OCI-M2 (cell line): Measurements from ENCODE around the gene MED17.

Source experiments
- DNase-seq: peaks from one replicate; lab custom pipeline; 2025; ENCODE audit not compliant: unreplicated experiment; lab: John Stamatoyannopoulos, UW

MED17 gene

DNA sequence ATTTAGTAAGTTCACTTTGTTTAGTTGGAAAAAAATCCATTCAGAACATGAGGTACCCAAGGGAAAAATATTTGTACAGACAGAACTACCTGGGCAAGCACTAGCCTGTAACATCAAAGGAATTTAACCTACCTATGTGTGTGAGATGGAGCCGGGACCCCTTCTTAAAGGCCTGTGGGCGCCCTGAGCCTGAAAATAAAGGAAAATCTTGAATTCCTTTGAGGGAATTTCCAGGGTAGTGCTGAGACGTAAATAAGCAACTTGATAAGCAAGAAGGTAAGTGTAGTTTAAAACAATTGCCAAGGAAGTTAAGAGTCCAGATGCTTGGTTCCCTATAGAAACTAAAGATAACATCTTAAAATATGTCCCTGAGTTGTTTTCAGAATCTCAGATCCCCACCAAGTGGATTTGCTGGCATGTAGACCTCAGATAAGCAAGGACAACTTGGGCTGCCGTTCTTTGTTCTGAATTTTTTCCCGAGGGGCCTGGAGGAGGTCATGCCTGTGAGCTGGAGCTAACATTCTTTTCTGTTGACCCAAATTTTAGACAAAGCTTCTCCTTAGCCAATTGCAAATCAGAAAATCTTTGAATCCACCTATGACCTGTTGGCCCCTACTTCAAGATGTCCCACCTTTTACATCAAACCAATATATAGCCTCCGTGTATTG lies 31.0 kb downstream of the MED17 start:
- DNase-seq = no peak

DNA sequence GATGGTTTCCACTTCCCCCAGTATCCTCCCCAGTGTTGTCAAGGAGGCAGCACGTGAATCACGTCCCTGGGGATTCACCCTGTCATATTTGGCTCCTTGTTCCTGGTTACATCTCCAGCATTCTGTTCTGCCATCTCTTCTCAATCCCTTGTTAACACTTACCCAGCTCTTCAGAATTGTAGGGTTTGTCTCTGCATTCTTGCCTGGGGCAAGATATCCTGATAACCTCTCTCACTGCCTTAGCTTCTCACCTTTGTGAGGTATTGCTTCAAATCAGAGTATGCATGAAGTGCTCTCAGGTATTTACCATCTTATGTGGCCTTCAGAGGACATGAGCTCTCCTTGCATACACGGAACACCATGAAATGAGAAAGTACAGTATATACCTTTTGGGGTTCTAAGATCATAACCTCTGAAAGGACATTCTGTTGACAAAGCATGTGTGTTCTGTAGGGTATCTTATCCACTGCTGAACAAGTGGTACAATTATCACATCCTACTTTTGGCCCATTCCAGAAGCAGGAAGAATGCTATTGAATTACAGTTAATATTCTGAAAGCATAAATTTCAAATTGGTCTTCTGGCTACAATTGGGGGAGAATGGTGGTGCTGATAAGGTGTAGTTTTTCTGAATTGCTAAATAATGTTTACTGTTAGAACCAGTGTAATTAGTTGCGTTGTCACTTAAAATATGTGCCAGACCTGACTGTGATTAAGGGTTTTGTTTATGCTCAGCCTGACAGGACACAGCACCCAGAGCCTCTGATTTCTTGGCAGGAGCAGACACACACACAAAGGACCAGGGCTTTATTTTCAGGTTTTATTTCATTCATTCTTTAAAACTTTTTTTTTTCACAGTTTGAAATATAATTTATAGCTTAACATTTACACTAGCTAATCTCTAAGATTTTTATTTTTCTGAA lies 33.6 kb downstream of the MED17 start:
- DNase-seq = no peak

DNA sequence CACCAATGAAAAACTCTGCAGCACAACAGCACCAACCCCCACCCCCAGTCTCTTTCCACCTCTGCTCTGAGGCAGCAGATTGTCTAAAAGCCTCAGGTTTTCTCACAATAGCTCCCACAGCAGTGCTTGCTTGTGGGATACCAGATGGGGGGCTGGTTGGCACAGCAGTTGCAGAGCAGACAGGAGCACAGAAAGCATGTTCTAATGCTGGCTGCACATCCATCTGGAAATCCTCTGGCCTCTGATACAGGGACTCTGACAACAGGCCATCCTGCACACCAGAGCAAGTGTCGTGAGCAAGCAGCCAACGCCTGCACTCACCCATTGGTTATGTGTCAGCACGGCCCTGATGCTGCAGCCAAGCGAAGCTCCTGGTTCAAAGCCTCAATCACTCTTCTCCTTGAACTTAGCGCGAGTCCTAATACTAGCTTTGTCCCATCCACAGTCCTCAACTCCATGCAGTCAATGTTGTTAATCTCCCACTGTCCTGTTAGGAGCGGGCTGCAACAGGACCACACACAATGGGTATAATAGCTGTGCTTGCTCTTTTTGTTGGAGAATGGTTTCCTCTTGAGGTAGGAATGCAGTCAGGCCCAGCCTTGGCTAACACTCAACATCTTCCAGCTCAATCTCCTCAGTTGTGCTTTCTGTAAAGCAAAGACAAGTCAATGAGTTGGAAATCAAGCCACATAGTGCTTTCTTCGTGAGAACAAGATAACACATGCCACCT lies 36.0 kb downstream of the MED17 start:
- DNase-seq = no peak

DNA sequence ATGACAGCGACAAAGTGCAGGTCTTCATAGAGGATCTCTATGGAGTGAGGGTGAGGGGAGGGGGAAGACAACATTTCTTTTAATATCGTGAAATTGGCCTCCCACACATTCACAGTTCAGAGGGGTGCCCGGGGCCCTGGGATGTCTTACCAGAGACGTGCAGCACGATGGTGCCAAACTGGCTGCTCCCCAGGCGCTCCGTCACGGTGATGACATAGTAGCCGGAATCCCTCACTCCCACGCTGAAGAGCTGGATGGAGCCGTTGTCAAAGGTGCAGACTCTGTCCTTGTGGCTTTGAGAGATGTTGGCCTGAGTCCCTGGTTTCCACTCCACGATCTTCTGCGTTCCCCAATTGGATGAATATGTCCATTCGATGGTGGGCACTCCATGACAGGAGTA lies 36.8 kb downstream of the MED17 start:
- no peak for DNase-seq

DNA sequence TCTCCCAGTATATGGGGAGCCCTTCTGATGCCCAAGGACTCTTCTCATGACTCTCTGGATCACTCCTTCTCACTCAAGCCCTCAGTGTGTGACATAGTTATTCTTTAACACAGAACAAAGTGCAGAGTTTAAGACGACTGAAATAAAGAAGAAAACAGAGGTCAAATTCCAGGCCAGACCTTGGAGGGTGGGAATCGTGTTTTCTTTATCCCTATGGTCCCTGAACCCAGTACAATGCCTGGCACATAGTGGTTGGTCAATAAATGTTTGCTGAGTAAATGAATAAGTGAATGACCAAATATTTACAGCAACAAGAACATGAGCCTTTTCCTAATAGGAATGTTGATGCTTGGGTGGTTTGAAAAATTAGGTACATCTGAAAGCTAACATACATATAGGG lies 37.5 kb downstream of the MED17 start:
- DNase-seq = no peak

DNA sequence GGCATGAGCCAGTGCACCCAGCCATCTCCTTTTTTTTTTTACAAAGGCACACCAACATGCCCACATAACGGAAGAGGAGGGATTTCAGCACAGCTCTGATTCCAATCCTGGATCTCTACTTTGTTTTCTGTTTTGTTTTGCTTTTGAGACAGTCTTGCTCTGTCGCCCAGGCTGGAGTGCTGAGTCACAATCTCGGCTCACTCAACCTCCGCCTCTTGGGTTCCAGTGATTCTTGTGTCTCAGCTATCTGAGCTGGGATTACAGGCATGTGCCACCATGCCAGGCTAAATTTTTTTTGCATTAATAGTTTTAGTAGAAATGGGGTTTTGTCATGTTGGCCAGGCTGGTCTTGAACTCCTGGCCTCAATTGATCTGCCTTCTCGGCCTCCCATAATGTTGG lies 38.3 kb downstream of the MED17 start:
- DNase-seq = no peak

DNA sequence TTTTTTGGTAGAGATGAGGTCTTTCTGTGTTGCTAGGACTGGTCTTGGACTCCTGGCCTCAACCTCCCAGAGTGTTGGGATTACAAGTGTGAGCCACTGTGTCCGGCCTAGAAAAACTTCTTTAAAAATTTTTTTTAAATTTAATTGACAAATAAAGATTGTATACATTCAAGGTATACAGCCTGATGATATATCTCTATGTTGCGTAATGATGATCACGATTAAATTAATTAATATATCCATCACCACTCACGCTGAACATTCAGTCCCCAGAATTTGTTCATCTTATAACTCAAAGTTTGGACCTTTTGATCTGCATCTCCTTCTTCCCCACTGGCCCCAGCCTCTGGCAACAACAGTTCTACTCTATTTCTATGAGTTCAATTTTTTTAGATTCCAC lies 39.1 kb downstream of the MED17 start:
- no peak for DNase-seq

DNA sequence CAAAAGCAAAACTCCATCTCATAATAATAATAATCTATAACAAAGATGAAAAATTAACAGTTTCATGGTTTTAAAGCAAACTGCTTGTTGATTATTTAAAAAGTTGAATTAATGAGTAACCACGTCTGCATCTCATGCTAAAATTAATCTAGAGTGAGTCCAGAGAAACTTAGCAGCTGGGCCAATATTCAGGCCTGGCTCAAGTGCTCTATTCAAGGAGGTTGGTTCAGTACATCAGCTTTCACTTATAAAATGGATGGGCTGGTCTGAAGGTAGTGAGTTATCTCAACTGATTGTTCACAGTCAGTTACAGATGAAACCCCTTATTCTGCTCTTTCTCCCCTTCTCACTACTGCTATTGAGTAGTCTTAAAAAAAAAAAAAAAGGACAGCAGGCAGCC lies 43.3 kb downstream of the MED17 start:
- no peak for DNase-seq

DNA sequence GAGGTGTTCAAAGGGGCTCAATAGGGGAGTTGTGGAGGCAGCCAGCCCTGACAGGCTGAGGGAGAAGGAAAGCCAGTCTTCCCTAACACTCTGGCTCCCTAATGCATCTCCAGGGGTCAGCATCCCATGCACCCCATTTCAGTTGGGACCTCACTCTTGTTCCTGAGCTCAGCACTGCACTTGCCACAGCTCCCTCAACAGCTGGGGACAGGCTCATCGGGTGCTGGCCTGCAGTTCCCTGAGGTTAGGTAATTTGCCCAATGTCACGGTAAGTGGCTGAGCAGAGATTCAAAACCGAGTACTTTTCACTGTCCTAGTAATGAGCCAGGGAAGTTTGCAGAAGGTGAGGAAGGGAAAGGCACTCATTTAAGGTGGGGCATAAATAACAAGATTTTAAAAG lies 45.5 kb downstream of the MED17 start:
- DNase-seq = no peak

DNA sequence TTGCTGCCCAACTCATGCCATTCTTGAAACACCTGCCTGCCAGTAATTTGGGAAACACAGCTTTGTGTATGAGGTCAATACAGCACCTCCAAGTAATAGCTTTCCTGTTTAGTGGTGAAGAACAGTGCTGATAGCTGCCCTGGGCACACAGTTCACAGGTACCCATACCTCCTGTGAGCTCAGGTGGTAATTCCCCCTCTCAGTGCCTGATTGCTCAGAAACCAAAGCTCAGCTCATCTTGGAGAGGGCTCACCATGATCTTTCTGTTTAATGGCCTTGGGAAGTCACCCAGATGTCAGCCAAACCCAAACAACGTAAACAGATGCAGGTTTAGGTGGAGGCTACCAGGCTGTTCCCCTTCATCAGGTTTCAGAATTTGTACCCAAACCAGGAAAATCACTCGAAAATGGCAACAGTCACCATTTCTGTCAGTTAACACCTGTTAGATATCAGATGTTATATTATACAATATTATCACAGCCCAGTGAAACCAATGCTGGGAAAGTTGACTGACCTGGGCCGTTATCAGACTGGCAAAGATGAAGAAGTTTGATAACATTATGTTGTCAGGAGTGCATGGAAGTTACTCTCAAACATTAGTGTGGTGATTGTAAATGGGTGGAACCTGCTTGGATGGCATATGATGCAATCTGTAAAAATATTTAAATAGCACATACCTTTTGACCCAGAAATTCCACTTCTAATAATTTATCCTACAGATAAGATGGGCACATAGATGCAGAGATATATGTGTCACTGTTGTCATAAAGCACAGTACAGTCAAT lies 47.5 kb downstream of the MED17 start:
- DNase-seq = no peak

DNA sequence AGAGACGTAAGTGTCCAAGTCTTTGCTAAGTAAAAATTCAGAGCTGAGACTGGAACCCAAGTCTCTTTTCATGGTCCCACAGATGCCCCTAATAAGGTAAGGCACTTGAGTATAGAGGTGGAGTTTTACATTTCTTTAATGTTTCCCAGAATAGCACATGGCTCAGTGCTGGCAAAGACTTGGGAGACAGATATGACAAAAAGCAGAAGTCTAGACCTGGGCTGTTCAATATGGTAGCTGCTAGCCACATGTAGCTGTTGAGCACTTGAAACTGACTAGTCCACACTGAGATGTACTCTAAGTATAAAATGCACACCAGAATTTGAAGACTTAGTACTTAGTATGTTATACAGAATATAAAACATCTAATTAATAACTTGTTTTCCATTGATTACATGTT lies 48.7 kb downstream of the MED17 start:
- no peak for DNase-seq

DNA sequence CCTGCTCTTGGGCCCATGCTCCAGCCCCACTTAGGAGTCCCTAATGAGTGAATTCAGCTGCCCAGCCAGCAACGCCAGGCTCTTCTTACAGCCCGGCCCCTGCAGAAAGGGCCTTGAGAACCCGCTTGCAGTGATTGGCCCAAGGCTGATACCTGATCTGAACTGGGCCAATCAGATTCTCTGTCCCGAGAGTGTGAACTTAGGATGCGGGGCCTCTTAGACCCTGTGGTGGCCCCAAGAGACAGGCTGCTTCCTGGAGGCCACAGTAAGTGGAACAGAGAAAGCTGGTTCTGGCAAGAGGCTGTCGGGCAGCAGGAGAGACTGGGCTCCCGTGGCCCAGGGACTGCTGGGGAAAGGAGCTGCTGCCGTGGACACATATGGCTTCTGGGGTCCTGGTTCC lies 54.9 kb downstream of the MED17 start:
- no peak for DNase-seq

DNA sequence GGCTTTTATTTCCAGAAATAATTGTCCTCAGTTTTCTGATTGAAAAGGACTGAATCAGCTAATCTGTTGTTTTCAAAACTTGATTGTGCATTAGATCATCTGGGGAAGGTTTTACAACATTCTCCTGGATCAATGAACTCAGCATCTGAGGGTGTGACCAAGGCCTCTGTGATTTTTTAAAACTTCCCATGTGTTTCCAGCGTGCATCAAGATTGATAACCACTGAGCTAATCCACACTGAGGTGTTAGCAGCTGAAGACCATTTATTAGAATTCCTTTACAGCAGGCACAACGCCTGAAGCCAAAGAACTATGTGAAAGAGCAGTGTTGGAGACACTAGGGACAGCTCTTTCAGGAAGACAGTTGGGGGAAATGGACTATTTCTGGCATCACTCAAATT lies 56.1 kb downstream of the MED17 start:
- no peak for DNase-seq

DNA sequence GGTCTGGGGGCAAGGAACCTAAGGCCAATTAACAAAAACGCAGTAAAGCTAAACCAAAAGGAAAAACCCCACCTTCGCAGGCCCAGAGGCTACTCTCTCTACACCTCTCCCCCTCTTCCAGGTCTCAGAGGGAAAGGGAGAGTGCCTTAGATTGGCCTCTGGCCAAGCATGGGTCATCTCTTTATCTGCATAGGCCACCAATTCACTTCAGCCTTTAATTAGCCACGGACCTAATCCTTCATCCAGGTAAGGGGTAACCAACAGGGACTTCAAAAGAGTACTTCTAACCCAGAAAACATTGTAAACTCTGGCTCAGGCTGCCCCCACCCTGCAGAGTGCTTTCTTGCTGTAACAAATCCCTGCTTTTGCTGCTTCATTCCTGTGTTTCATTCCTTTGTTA lies 56.9 kb downstream of the MED17 start:
- no peak for DNase-seq

DNA sequence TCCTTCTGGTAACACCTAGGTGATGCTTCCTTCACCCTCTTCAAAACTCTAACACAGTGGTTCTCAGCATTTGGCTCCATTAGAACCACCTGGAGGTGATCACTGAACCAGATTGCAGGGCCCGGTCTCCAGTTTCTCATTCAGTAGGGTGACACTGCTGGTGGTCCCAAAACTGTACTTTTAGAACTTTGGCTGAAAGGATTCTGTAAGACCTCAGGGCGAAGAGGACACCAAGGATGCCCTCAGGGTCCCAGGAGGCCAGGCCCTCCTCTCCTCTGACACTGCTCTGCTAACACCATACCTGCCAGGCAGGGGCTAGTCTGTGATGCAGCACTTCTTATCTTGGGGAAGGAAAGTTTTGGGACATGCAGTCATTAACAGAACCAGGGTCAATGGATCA lies 57.4 kb downstream of the MED17 start:
- no peak for DNase-seq

DNA sequence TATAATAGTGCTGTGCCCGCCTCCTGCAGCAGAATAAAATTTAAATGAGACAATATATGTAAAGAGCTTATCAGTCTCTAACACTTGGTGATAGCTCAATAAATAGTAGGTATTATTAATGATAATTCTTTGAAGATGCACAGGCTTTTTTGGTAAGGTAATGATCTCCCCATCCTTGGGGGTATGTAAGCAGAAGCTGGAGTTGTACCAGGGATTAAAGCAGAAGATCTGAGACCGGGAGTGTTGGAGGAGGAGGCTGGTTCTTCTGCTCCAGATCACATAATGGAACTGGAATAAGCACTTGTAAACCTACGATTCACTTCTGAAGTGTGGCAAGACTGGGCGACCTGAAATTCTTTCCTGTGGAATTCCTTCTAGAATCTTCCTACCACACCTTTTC lies 58.0 kb downstream of the MED17 start:
- DNase-seq = no peak

DNA sequence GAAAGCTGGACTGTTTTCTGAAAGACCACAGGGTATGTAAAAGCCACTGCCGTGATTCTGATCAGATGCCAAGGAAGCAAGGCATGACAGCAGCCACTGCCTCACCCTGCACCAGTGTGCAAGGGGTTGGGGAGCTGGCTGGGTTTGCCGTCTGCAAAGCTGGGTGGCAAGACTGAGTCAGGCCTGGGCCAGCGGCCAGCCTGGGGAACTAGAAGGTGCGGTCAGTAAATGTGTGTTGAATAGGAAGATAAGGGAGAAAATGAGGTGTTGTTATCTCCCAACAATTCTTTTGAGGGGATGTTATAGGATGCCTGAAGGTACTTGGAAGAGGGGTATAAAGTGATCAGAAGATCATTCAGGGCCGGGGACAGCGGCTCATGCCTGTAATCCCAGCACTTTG lies 58.4 kb downstream of the MED17 start:
- DNase-seq = no peak

DNA sequence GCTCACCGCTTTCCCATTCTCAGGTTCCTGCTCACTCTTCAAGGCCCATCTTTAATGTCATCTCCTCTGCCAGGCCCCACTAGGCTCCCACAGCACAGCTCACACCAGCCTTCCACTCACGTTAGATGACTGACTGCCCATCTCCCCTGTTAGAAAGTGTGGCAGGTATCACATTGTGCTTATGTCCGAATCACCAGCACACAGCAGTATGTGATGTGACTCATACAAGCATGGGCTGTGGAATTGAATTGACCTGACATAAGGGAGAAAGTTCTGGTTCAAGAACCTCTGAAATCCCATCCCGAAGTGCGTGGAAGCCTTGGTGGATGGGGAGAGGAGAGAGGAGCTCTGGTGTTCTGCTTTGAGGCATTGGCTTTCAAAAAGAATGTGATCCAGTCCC lies 59.8 kb downstream of the MED17 start:
- no peak for DNase-seq

DNA sequence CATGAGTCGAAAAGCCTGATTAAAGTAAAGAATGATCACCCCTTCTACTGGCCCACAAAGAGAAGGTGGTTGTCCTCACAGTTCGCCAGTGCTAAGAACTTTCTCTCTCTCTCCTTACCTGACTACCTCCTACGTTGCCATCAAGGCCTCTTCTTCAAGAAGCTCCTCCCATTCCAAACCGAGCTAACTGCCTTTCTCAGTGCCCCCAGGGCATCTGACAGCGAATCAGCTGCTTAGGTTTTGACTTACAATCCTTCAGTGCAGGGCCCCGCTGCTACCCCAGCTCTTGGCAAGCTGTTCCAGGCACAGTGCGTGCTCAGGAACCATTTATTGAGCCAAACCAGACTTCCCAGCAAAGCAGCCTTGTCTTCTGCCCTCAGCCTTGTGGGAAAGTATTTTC lies 60.5 kb downstream of the MED17 start:
- DNase-seq = no peak

DNA sequence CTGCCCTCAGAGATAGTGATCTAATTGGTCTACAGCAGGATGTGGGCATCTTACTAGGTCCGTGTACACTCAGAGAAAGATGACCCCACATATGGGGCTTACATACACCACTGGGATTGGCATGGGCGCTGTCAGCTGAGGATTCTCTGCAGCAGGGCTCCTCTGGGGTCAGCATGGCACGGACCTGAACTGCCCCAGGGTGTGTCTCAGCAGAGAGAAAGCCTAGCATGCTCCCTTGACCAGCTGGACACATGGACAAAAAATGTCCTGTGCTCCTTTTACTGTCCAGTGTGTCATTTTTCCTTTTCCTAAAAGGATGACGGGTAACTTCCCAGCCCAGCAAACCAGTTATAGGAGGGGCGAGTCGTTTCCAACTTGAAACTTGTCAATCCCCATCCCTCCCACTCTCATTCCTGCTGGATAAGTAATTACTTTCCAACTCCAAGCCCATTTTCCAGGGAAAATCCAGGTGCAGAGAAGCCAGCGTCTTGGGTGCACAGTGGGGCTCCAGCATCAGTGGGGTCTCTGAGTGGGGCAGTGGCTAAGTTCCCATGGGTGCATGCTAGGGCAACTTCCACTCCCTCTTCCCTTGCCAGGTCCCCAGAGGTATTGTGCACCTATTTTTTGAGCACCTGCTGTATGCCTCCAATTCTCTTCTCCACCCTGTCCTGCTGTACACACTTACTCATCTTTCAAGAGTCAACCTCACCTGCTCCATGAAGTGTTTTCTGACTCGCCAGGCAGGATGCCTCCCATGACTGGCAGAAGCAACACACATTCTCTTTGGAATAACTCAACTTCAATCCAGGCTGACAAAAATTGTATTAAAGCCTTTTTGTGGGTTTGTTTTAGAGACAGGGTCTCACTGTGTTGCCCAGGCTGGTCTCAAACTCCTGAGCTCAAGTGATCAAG lies 61.4 kb downstream of the MED17 start:
- DNase-seq = no peak
